ENCODE results near the gene STARD5.

Gene STARD5

DNA sequence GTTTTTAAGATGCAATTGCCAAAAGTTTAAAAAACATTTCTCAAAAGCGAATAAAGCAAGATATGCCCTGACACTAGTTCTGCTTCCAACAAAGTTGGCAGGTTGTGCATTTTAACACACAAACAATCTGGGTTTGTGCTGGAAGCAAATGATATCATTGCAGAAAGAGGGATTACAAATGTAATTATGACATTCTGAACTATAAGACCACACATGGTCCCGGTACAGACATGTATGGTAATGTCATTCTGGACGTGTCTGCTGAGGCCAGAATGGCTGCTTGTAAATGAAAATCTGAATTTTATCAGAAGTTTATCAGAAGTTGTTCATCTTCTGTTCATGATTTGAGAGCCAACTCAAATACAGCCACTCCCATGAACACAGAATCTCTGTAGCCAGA lies 39.3 kb upstream of the STARD5 start:
- H2AFZ ChIP-seq = no peak overlapping the region
- H3K4me2 ChIP-seq (ENCODE audit: low read length) = no peak overlapping the region
- H3K79me2 ChIP-seq = no peaks in the 10 kb centered on the region
- no peaks in the 10 kb centered on the region for H3K9me3 ChIP-seq (ENCODE audit: control insufficient read depth, low read length)
- H3K27me3 ChIP-seq (ENCODE audit: control insufficient read depth, insufficient read depth, low read length) = no peaks in the 10 kb centered on the region
- no peaks in the 10 kb centered on the region for H3K4me1 ChIP-seq
- H3K9ac ChIP-seq = no peak overlapping the region
- no peak overlapping the region for H3K27ac ChIP-seq
- no peak overlapping the region for H3K4me3 ChIP-seq (ENCODE audit: low read depth, low read length)
- TF ChIP-seq, protein P1, sequence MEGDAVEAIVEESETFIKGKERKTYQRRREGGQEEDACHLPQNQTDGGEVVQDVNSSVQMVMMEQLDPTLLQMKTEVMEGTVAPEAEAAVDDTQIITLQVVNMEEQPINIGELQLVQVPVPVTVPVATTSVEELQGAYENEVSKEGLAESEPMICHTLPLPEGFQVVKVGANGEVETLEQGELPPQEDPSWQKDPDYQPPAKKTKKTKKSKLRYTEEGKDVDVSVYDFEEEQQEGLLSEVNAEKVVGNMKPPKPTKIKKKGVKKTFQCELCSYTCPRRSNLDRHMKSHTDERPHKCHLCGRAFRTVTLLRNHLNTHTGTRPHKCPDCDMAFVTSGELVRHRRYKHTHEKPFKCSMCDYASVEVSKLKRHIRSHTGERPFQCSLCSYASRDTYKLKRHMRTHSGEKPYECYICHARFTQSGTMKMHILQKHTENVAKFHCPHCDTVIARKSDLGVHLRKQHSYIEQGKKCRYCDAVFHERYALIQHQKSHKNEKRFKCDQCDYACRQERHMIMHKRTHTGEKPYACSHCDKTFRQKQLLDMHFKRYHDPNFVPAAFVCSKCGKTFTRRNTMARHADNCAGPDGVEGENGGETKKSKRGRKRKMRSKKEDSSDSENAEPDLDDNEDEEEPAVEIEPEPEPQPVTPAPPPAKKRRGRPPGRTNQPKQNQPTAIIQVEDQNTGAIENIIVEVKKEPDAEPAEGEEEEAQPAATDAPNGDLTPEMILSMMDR (IDR thresholded peaks at IDR 0.05) = no peak
- no peaks in the 10 kb centered on the region for H3K36me3 ChIP-seq (ENCODE audit: control insufficient read depth, insufficient read depth, low read length)

DNA sequence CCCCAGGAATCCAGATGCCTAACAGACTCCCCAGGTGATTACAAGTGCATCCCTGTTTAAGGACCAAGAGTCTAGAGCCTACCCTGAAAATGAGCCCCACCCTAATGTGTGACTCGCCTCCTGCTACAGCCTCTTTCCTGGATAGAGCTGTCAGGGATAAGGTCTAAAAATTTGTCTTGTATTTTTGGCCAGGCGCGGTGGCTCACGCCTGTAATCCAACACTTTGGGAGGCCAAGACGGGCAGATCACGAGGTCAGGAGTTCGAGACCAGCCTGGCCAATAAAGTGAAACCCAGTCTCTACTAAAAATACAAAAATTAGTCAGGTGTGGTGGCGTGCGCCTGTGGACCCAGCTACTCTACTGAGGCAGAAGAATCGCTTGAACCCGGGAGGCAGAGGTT lies 38.8 kb upstream of the STARD5 start:
- TF ChIP-seq, protein P1 (IDR thresholded peaks at IDR 0.05) = no peak
- no peaks in the 10 kb centered on the region for H3K36me3 ChIP-seq (ENCODE audit: control insufficient read depth, insufficient read depth, low read length)
- H3K9ac ChIP-seq = no peak overlapping the region
- H3K9me3 ChIP-seq (ENCODE audit: control insufficient read depth, low read length) = no peaks in the 10 kb centered on the region
- no peaks in the 10 kb centered on the region for H3K27me3 ChIP-seq (ENCODE audit: control insufficient read depth, insufficient read depth, low read length)
- no peak overlapping the region for H3K4me3 ChIP-seq (ENCODE audit: low read depth, low read length)
- no peak overlapping the region for H3K27ac ChIP-seq
- H2AFZ ChIP-seq = no peak overlapping the region
- no peaks in the 10 kb centered on the region for H3K79me2 ChIP-seq
- no peaks in the 10 kb centered on the region for H3K4me1 ChIP-seq
- H3K4me2 ChIP-seq (ENCODE audit: low read length) = no peak overlapping the region

DNA sequence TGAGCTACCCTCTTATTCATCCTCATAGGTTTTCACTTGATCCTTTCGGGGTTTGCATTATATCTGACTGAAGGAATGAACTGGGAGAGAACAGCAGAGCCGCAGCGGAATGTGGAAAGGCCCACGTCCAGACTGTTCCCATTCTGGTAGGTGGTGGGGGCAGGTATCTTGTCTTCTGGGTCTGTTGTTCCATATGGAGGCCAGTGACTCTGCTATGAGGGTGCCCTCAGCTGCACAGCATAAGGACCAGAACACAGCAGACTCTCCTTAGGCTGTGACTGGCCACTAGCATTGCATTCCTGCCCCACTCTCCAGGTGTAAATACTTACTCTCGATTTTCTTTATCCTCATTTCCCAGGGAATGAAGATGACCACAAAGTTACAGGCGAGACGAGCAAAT lies 38.0 kb upstream of the STARD5 start:
- Histone ChIP-seq H3K9me3 (ENCODE audit: control insufficient read depth, low read length) (no peaks in the 10 kb centered on the region), H3K36me3 (ENCODE audit: control insufficient read depth, insufficient read depth, low read length) (no peaks in the 10 kb centered on the region), H3K27me3 (ENCODE audit: control insufficient read depth, insufficient read depth, low read length) (no peaks in the 10 kb centered on the region), H2AFZ (no peak overlapping the region), H3K79me2 (no peaks in the 10 kb centered on the region), H3K9ac (no peak overlapping the region), H3K4me1 (no peaks in the 10 kb centered on the region), H3K4me3 (ENCODE audit: low read depth, low read length) (no peak overlapping the region), H3K27ac (no peak overlapping the region), H3K4me2 (ENCODE audit: low read length) (no peak overlapping the region)
- TF ChIP-seq, protein P1 (IDR thresholded peaks at IDR 0.05) = no peak

DNA sequence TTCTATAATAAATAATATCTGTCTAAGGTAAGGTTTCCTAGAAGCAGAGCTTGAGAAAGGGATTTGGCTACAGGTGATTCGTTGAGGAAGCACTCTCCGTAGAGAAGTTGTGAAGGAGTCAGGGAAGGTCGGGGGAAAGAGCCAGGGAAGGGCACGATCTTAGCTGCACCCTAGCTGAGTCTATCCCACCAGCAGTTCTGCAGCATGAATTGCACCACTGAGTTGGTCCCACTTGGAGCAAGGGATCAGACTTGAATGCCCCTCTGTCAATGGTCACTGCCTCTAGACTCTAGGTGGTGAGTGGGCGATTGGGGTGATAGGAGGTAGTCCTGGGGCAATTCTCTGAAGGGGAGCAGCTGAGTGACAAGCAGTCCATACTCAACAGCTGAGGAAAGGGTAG lies 36.5 kb upstream of the STARD5 start:
- Histone ChIP-seq H3K27ac (no peak overlapping the region), H3K79me2 (no peaks in the 10 kb centered on the region), H3K36me3 (ENCODE audit: control insufficient read depth, insufficient read depth, low read length) (no peaks in the 10 kb centered on the region), H3K4me2 (ENCODE audit: low read length) (no peak overlapping the region), H2AFZ (no peak overlapping the region), H3K9ac (no peak overlapping the region), H3K4me3 (ENCODE audit: low read depth, low read length) (no peak overlapping the region), H3K9me3 (ENCODE audit: control insufficient read depth, low read length) (no peaks in the 10 kb centered on the region), H3K27me3 (ENCODE audit: control insufficient read depth, insufficient read depth, low read length) (no peaks in the 10 kb centered on the region), H3K4me1 (no peaks in the 10 kb centered on the region)
- TF ChIP-seq, protein P1 (IDR thresholded peaks at IDR 0.05) = no peak

DNA sequence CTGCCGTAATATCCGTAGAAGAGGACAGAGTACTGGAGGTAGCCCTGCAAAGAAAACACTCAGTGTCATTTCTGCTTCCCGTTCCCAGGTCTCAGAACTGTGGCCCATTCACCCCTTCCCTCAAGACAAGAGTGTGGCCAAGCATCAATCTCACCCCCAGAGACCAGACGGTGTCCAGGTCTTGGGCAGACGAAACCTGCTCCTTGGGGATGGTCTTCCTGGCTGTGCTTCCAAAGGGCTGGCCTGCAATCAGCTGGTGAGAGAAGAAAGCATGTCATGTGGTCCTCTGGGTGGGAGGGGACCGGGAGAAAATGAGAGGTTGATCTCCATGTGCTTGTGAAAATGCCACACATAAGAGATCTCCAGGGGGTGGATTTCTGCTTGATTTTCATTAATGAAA lies 34.3 kb upstream of the STARD5 start:
- no peaks in the 10 kb centered on the region for H3K79me2 ChIP-seq
- no peaks in the 10 kb centered on the region for H3K9me3 ChIP-seq (ENCODE audit: control insufficient read depth, low read length)
- TF ChIP-seq, protein P1 (IDR thresholded peaks at IDR 0.05) = no peak
- H3K9ac ChIP-seq = no peak overlapping the region
- H3K4me1 ChIP-seq = no peaks in the 10 kb centered on the region
- H3K27me3 ChIP-seq (ENCODE audit: control insufficient read depth, insufficient read depth, low read length) = no peaks in the 10 kb centered on the region
- H3K36me3 ChIP-seq (ENCODE audit: control insufficient read depth, insufficient read depth, low read length) = no peaks in the 10 kb centered on the region
- H2AFZ ChIP-seq = no peak overlapping the region
- no peak overlapping the region for H3K27ac ChIP-seq
- H3K4me3 ChIP-seq (ENCODE audit: low read depth, low read length) = no peak overlapping the region
- no peak overlapping the region for H3K4me2 ChIP-seq (ENCODE audit: low read length)
